A549 (cell line): Measurements from ENCODE around the gene TRIM72.

Source experiments
- CTCF ChIP-seq: fragments of >200 bp; sonication (Bioruptor Twin); formaldehyde crosslinking; IDR thresholded peaks from 3 replicates; pipeline ENCODE4 v1.5.1; 2016
- EHMT2 ChIP-seq: fragments of 200-600 bp; sonication (generic); IDR thresholded peaks from 2 replicates; pipeline ENCODE4 v1.6.1; 2016; ENCODE audit warnings: antibody characterized with exemption, low read depth, mild to moderate bottlenecking, moderate library complexity
- EP300 ChIP-seq, 2 experiments: fragments of >200 bp; sonication (Bioruptor Twin); formaldehyde crosslinking; IDR thresholded peaks; 2 replicates in 1 of 2; 3 replicates in 1 of 2; pipeline ENCODE4 v1.6.1; 2016 to 2017
- ESRRA ChIP-seq: fragments of 150-350 bp; IDR thresholded peaks from 2 replicates; pipeline ENCODE4 v1.6.1; 2014; ENCODE audit warnings: mild to moderate bottlenecking, low read length, borderline replicate concordance
- NFE2L2 ChIP-seq: fragments of 150-350 bp; conservative IDR thresholded peaks from 2 replicates; pipeline ENCODE4 v1.6.1; 2014; ENCODE audit warnings: low read length
- NR3C1 ChIP-seq: fragments of >200 bp; sonication (Bioruptor Twin); formaldehyde crosslinking; IDR thresholded peaks from 3 replicates; pipeline ENCODE4 v1.6.1; 2017
- POLR2A ChIP-seq: IDR thresholded peaks from 2 replicates; pipeline ENCODE4 v1.6.1; 2012; ENCODE audit warnings: mild to moderate bottlenecking, low read length
- ZC3H11A ChIP-seq: fragments of 450-650 bp; IDR thresholded peaks from 2 replicates; pipeline ENCODE4 v1.6.1; 2014; ENCODE audit warnings: antibody characterized with exemption, mild to moderate bottlenecking
- ZFP36 ChIP-seq: fragments of 450-650 bp; IDR thresholded peaks from 2 replicates; pipeline ENCODE4 v1.6.1; 2014; ENCODE audit warnings: borderline replicate concordance; ENCODE audit not compliant: partially characterized antibody
- ZNF302 ChIP-seq: fragments of 250-450 bp; sonication (Bioruptor Pico); IDR thresholded peaks from 2 replicates; pipeline ENCODE4 v1.9.0; 2021; ENCODE audit warnings: inconsistent platforms, mild to moderate bottlenecking, moderate library complexity
- TF ChIP-seq, protein P1 (sequence below): fragments of >200 bp; sonication (Bioruptor Twin); formaldehyde crosslinking; IDR thresholded peaks from 2 replicates; pipeline ENCODE4 v1.6.1; 2016

DNA sequence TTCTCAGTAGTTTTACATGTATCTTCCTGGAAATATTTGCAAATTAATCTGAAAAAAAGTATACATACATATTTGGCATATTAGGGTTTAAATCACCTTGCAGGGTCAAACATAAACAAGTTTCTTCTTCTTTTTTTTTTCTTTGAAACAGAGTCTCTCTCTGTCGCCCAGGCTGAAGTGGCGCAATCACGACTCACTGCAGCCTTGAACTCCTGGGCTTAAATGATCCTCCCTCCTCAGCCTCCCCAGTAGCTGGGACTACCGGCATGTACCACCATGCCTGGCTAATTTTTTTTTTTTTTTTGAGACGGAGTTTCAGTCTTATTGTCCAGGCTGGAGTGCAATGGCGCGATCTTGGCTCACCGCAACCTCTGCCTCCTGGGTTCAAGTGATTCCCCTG is 46.6 kb upstream of the TRIM72 start:
- no peak for TF ChIP-seq POLR2A
- TF ChIP-seq ZFP36 = no peak
- no peak for TF ChIP-seq ESRRA
- TF ChIP-seq, protein P1, sequence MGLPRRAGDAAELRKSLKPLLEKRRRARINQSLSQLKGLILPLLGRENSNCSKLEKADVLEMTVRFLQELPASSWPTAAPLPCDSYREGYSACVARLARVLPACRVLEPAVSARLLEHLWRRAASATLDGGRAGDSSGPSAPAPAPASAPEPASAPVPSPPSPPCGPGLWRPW = no peak
- TF ChIP-seq ZNF302 = no peak
- no peak for TF ChIP-seq CTCF
- TF ChIP-seq ZC3H11A = no peak
- TF ChIP-seq NR3C1 = no peak
- no peak for TF ChIP-seq EHMT2
- no peak for TF ChIP-seq NFE2L2
- TF ChIP-seq EP300 (IDR thresholded peaks at IDR 0.05) = no peak
